Nephron (organoid): ENCODE data around the gene TMCO4.
"Not testable (repeated sequence)": the region's sequence is repeated elsewhere in the genome, so short reads cannot be mapped to it uniquely, and the experiment has no call there.

ENCODE experiments used
- H3K27ac Mint-ChIP-seq, 3 experiments: 2 replicates each; pipeline ENCODE4 v1.8.0; 2020; ENCODE audit warnings: mixed read lengths in 3 of 3, mild to moderate bottlenecking in 2 of 3, moderate library complexity in 1 of 3
- H3K27me3 Mint-ChIP-seq: 2 replicates; pipeline ENCODE4 v1.8.0; 2021; ENCODE audit warnings: low read depth, mild to moderate bottlenecking, moderate library complexity, mixed read lengths
- H3K36me3 Mint-ChIP-seq: 2 replicates; pipeline ENCODE4 v1.8.0; 2020; ENCODE audit warnings: low read depth, mixed read lengths
- H3K4me1 Mint-ChIP-seq: 2 replicates; pipeline ENCODE4 v1.8.0; 2020; ENCODE audit warnings: mixed read lengths
- H3K4me3 Mint-ChIP-seq, 3 experiments: 2 replicates each; pipeline ENCODE4 v1.8.0; 2020; ENCODE audit warnings: mild to moderate bottlenecking in 3 of 3, mixed read lengths in 3 of 3, moderate library complexity in 2 of 3
- H3K9me3 Mint-ChIP-seq: 2 replicates; pipeline ENCODE4 v1.8.0; 2020; ENCODE audit warnings: mixed read lengths
- CTCF ChIP-seq, 3 experiments: fragments of 200-600 bp; sonication (generic); IDR thresholded peaks; one replicate each; pipeline ENCODE4 v1.5.0; 2021; ENCODE audit warnings: antibody characterized with exemption in 3 of 3; ENCODE audit not compliant: unreplicated experiment in 3 of 3

The TMCO4 gene

GRCh38 chr1:19824541-19824940 is 24.8 kb upstream of the TMCO4 start:
- no peak for TF ChIP-seq CTCF (IDR thresholded peaks at IDR 0.05; ENCODE audit: unreplicated experiment in 3 of 3)
- no peak overlapping the region for H3K4me3 Mint-ChIP-seq
- H3K36me3 Mint-ChIP-seq = no peaks in the 10 kb centered on the region
- peaks cover 9% of the 10 kb centered on the region for H3K27me3 Mint-ChIP-seq
- peaks cover 9% of the 10 kb centered on the region for H3K9me3 Mint-ChIP-seq
- H3K4me1 Mint-ChIP-seq = no peaks in the 10 kb centered on the region
- H3K27ac Mint-ChIP-seq = peak overlapping the region in 1 of 3 experiments; percentile 67

- Mint-ChIP-seq H3K4me1 (no peaks in the 10 kb centered on the region), H3K27me3 (peaks cover 9% of the 10 kb centered on the region), H3K4me3 (no peak overlapping the region), H3K36me3 (no peaks in the 10 kb centered on the region), H3K9me3 (peaks cover 4% of the 10 kb centered on the region), H3K27ac (peak overlapping the region in 1 of 3 experiments; percentile 67)
- no peak for TF ChIP-seq CTCF (IDR thresholded peaks at IDR 0.05; ENCODE audit: unreplicated experiment in 3 of 3)
These were observed 24.3 kb upstream of the TMCO4 start for GRCh38 chr1:19824036-19824435.

GRCh38 chr1:19819701-19820100 is 20.0 kb upstream of the TMCO4 start:
- Mint-ChIP-seq H3K27ac (peak overlapping the region in 2 of 3 experiments; percentile 8 to 17), H3K36me3 (no peaks in the 10 kb centered on the region), H3K27me3 (peaks cover 5% of the 10 kb centered on the region), H3K9me3 (no peaks in the 10 kb centered on the region), H3K4me1 (peaks cover 19% of the 10 kb centered on the region), H3K4me3 (no peak overlapping the region)
- TF ChIP-seq CTCF (IDR thresholded peaks at IDR 0.05; ENCODE audit: unreplicated experiment in 3 of 3) = no peak

- H3K27ac Mint-ChIP-seq = no peak overlapping the region
- H3K9me3 Mint-ChIP-seq = no peaks in the 10 kb centered on the region
- TF ChIP-seq CTCF (IDR thresholded peaks at IDR 0.05; ENCODE audit: unreplicated experiment in 3 of 3) = no peak
- peaks cover 5% of the 10 kb centered on the region for H3K27me3 Mint-ChIP-seq
- no peak overlapping the region for H3K4me3 Mint-ChIP-seq
- H3K4me1 Mint-ChIP-seq = peaks cover 28% of the 10 kb centered on the region
- no peaks in the 10 kb centered on the region for H3K36me3 Mint-ChIP-seq
These were observed 18.6 kb upstream of the TMCO4 start for GRCh38 chr1:19818324-19818723.

GRCh38 chr1:19817160-19817559 is 17.4 kb upstream of the TMCO4 start:
- no peak for TF ChIP-seq CTCF (IDR thresholded peaks at IDR 0.05; ENCODE audit: unreplicated experiment in 3 of 3)
- Mint-ChIP-seq H3K36me3 (no peaks in the 10 kb centered on the region), H3K27ac (peak overlapping the region in 2 of 3 experiments; percentile 70 to 73), H3K4me3 (no peak overlapping the region), H3K9me3 (no peaks in the 10 kb centered on the region), H3K27me3 (peaks cover 5% of the 10 kb centered on the region), H3K4me1 (peaks cover 37% of the 10 kb centered on the region)

GRCh38 chr1:19816737-19817086 is 17.0 kb upstream of the TMCO4 start:
- not testable (repeated sequence) for H3K36me3 Mint-ChIP-seq, H3K9me3 Mint-ChIP-seq, H3K27me3 Mint-ChIP-seq
- Mint-ChIP-seq H3K4me3 (peak overlapping the region in 1 of 3 experiments; percentile 47), H3K4me1 (peaks cover 37% of the 10 kb centered on the region), H3K27ac (peak overlapping the region; percentile 57 to 73 (median 70))
